Measurements from ENCODE around the gene TNRC6B. TPM values are rescaled to one million over a fixed set of nuclear protein-coding genes. Genes with fewer than 3 reads are reported as not detected.

Gene TNRC6B
- total RNA-seq, 1 donor, result 89.7 TPM

GRCh38 chr22:40341604-40342003 lies 163.9 kb downstream of the TNRC6B start:
- H3K4me3 ChIP-seq (ENCODE audit: low read length), result no peak overlapping the region
- no peaks in the 10 kb centered on the region for H3K27me3 ChIP-seq (ENCODE audit: insufficient read depth, low read length)
- peaks cover 40% of the 10 kb centered on the region for H3K4me1 ChIP-seq (ENCODE audit: insufficient read depth, low read length)
- H3K9me3 ChIP-seq (ENCODE audit: low read depth, low read length), result no peaks in the 10 kb centered on the region

DNA sequence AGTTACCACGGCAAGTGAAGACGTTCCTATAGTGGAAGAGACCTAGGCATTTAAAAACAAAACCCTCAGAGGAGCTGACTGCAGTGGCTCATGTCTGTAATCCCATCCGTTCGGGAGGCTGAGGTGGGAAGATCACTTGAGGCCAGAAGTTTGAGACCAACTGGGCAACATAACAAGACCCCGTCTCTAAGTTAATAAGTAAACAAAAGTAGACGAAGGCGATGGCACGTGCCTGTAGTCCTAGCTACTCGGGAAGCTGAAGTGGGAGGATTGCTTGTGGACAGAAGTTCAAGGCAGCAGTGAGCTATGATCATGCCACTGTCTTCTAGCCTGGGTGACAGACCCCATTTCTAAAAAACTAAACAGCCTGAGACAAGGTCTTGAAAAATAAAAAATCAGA lies 164.8 kb downstream of the TNRC6B start:
- Histone ChIP-seq H3K27me3 (ENCODE audit: insufficient read depth, low read length) (no peaks in the 10 kb centered on the region), H3K4me1 (ENCODE audit: insufficient read depth, low read length) (peaks cover 43% of the 10 kb centered on the region)

DNA sequence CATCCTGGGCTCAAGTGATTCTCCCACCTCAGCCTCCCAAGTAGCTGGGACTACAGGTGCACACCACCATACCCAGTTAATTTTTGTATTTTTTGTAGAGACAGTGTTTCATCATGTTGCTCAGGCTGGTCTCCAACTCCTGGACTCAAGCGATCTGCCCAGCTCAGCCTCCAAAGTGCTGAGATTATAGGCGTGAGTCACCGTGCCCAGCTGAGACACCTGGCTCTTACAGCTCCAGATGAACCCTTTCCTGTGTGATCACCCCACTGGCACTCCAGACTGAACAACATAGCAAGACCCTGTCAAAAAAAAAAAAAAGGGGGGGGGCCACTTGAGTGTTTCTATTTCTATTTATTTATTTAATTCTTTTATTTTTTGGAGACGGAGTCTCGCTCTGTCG lies 167.5 kb downstream of the TNRC6B start:
- Histone ChIP-seq H3K4me3 (ENCODE audit: low read length) (peak overlapping the region; percentile 95), H3K9me3 (ENCODE audit: low read depth, low read length) (no peaks in the 10 kb centered on the region), H3K4me1 (ENCODE audit: insufficient read depth, low read length) (peaks cover 55% of the 10 kb centered on the region), H3K27me3 (ENCODE audit: insufficient read depth, low read length) (no peaks in the 10 kb centered on the region)

More for the DNA sequence above, 164.8 kb downstream of the TNRC6B start:
- no peaks in the 10 kb centered on the region for H3K9me3 ChIP-seq (ENCODE audit: low read depth, low read length)
- H3K4me3 ChIP-seq (ENCODE audit: low read length), result no peak overlapping the region

DNA sequence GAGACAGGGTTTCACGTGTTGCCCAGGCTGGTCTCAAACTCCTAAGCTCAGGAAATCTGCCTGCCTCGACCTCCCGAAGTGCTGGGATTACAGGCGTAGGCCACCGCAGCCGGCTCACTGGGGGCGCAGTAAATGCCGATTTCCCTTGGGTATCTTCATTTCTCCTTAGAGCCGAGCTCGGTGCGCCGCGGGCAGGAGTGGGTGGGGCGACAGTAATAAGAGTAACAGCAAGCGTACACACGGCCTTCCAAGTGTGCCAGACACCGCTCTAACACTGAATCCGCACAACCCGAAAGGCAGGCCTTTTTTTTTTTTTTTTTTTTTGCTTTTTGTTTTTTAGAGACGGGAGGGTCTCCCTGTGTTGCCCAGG lies 168.1 kb downstream of the TNRC6B start:
- Histone ChIP-seq H3K4me1 (ENCODE audit: insufficient read depth, low read length) (peaks cover 55% of the 10 kb centered on the region), H3K27me3 (ENCODE audit: insufficient read depth, low read length) (no peaks in the 10 kb centered on the region), H3K4me3 (ENCODE audit: low read length) (peak overlapping the region; percentile 95)

DNA sequence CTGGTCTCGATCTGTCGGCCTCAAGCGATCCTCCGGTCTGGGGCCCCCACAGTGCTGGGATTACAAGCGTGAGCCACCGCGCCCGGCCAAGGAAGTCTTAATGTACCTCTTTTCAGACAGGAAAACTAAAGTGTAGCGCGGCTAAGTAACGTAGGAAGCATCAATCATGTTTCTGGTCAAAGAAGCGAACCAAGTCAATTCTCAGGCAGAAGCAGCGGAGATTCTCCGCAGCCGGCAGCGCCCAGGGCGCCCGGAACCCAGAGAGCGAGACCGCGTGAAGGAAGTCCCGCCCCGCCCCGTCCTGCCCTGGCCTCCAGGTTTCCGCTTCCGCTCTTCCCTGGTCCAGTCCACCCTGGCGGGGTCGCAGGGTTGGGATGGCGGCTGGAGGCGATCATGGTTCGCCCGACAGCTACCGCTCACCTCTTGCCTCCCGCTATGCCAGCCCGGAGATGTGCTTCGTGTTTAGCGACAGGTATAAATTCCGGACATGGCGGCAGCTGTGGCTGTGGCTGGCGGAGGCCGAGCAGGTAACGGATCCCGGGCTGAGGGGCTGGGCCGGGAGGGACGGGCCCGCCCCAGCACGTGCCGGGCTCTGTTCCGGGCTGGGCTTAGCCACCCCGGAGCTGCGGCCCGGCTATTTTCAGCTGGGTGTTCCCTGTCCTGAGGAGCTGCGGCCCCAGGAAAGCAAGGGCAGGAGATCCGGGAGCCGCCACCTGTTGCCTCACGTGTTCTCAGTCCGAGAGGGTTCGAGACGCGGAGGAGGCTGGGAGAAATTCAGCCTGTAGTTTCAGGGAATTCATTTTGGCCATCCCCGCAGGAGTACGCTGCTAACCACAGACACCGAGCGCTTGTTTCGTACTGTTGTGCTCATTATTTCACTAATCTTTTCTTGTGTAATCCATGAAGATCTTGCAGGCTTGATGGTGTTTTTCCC lies 168.7 kb downstream of the TNRC6B start, which contains the start of gene ADSL:
Gene ADSL, plus strand, starts transcription at position 316 of the 934 bp plus-strand sequence. Its CDS starts 59 bp downstream, at position 375.
- no peaks in the 10 kb centered on the region for H3K27me3 ChIP-seq (ENCODE audit: insufficient read depth, low read length)
- H3K9me3 ChIP-seq (ENCODE audit: low read depth, low read length), result no peaks in the 10 kb centered on the region
- peaks cover 54% of the 10 kb centered on the region for H3K4me1 ChIP-seq (ENCODE audit: insufficient read depth, low read length)
- peak within 1 kb of the TSS; percentile 95 for H3K4me3 ChIP-seq (ENCODE audit: low read length)

More for the DNA sequence above, 168.1 kb downstream of the TNRC6B start:
- H3K9me3 ChIP-seq (ENCODE audit: low read depth, low read length), result no peaks in the 10 kb centered on the region

DNA sequence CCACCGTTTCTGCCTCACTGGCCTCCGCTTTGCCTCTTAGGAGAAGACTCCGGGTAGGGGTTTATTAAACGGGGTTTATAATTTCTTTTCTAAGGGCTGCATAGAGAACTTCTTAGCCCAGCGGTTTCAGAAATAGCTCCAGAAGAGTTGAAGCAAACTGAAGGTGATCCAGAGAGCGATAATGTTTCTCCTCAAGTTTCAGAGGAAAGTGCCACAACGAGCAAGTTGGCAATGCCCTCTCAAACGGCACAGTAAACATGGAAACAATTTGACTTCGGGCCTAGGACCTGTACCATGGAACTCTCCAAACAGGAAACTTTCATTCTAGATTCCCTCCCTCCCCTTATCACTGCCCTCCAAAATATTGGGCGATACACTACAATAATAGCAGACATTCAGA lies 169.6 kb downstream of the TNRC6B start:
- H3K4me1 ChIP-seq (ENCODE audit: insufficient read depth, low read length), result peaks cover 47% of the 10 kb centered on the region
- H3K9me3 ChIP-seq (ENCODE audit: low read depth, low read length), result no peaks in the 10 kb centered on the region
- H3K27me3 ChIP-seq (ENCODE audit: insufficient read depth, low read length), result no peaks in the 10 kb centered on the region
- peak overlapping the region; percentile 95 for H3K4me3 ChIP-seq (ENCODE audit: low read length)

DNA sequence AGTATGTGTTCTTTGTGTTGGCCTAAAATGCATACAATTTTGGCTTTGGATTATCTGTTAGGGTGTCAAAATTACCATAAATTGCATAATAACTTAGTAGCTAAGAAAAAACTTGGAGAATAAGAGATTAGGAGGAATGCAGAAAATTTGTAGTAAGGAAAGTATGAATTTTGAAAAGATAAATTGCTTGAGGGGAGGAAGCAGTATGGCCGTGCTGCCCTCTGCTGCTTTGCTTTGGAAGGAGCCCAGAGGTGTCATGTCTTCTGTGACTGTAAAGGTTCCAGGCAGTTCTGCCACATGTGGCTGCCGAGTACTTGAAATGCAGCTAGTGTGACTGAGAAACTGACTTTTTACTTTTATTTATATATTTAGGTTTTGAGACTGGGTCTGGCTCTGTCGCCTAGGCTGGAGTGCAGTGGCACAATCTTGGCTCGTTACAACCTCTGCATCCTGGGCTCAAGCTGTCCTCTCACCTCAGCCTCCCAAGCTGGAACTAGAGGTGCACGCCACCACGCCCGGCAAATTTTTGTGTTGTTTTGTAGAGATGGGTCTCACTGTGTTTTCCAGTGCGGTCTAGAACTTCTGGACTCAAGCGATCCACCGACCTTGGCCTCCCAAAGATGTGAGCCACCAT lies 170.4 kb downstream of the TNRC6B start:
- Histone ChIP-seq H3K4me1 (ENCODE audit: insufficient read depth, low read length) (peaks cover 40% of the 10 kb centered on the region), H3K4me3 (ENCODE audit: low read length) (no peak overlapping the region), H3K9me3 (ENCODE audit: low read depth, low read length) (no peaks in the 10 kb centered on the region), H3K27me3 (ENCODE audit: insufficient read depth, low read length) (no peaks in the 10 kb centered on the region)

DNA sequence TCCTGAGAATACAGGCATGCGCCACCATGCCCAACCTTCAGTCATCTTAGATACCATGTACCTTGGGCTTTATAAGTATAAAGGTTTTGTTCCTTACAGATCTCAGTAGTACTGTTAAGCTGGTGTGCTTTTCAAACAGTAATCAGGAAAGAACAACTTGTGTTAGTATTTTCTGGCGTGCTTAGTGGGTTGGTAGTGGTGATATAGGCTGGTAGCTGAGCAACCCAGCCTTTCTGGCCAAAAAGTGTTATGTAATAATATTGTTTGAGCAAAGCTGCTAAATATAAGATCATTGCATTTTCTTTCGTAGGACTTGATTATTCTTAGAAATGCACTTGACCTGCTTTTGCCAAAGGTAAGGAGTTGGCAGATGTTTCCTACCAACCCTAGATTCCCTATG lies 175.0 kb downstream of the TNRC6B start:
- Histone ChIP-seq H3K4me3 (ENCODE audit: low read length) (no peak overlapping the region), H3K27me3 (ENCODE audit: insufficient read depth, low read length) (no peaks in the 10 kb centered on the region), H3K9me3 (ENCODE audit: low read depth, low read length) (no peaks in the 10 kb centered on the region), H3K4me1 (ENCODE audit: insufficient read depth, low read length) (peaks cover 10% of the 10 kb centered on the region)

DNA sequence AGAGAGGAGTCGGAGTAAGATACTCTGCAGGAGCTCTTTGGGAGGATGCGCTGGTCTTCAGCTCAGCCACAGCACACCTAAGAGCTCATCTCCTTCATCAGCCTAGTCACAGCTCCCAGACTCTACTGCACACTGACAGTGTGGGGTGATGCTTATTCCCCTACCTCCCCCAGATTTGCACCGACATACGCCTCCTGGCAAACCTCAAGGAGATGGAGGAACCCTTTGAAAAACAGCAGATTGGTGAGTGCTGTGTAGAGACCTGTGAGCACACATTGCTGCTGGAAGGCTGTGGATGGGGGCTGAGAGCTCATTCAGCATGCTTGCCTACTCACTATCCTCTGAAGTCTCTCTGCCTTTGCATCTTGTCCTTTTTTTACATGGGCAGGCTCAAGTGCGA lies 183.4 kb downstream of the TNRC6B start:
- no peaks in the 10 kb centered on the region for H3K4me1 ChIP-seq (ENCODE audit: insufficient read depth, low read length)
- no peaks in the 10 kb centered on the region for H3K27me3 ChIP-seq (ENCODE audit: insufficient read depth, low read length)
- H3K9me3 ChIP-seq (ENCODE audit: low read depth, low read length), result no peaks in the 10 kb centered on the region
- no peak overlapping the region for H3K4me3 ChIP-seq (ENCODE audit: low read length)

DNA sequence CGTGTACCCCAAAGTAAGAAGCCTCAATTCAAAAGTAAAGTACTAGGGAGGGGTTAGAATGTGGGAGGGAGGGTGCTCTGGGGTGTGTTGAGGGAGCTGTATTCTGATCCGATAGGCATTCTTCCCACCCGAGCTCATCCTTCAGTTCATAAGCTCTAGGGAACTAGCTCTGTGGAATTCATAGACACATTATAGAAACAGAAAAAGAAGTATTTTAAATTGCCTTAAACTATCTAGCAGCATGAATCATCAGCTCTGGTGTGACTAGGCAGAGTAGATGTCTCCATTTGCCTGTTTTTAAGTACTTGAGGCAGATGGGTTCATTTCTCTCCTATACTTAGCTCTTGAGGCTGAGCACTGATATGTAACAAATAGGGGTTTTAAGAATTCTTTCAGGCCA lies 185.3 kb downstream of the TNRC6B start:
- Histone ChIP-seq H3K27me3 (ENCODE audit: insufficient read depth, low read length) (no peaks in the 10 kb centered on the region), H3K4me3 (ENCODE audit: low read length) (no peak overlapping the region), H3K9me3 (ENCODE audit: low read depth, low read length) (no peaks in the 10 kb centered on the region), H3K4me1 (ENCODE audit: insufficient read depth, low read length) (no peaks in the 10 kb centered on the region)

DNA sequence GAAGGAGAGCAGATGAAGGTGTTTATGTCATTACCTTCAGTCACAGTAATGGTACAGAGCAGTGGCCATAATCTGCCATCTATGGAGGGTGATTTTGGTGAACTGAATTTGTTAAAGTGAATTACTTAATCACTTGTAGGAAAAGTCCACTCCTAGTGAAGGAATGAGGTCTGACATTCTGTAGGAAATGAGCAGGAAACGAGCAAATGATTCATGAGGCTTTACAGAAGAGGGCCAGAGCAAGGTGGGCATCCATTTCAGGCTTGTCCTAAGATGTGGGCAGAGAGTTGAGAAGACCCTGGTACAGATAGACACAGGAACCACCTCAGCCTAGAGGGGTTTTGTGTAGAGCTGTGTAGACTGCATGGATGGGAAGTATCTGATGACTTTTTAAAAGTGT lies 186.7 kb downstream of the TNRC6B start:
- no peak overlapping the region for H3K4me3 ChIP-seq (ENCODE audit: low read length)
- no peaks in the 10 kb centered on the region for H3K4me1 ChIP-seq (ENCODE audit: insufficient read depth, low read length)
- no peaks in the 10 kb centered on the region for H3K27me3 ChIP-seq (ENCODE audit: insufficient read depth, low read length)
- H3K9me3 ChIP-seq (ENCODE audit: low read depth, low read length), result no peaks in the 10 kb centered on the region

DNA sequence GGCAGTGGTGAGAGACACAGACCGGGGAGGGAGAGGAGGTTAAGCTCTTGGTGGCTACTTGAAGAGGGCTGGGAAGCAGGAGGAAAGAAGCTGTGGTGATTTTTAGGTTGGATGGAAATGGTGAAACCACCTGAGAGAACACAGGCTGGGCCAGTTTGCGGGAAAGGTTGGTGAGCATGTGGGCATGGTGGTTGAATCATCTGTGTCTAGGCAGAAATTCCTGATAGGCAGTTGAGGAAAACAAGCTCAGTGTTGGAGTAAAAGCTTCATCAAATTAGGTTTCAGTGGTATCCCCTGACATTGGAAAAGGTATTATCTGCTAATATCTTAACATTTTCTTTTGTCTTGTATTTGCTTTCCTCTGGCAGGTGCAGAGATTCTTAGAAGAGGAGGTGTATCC lies 188.3 kb downstream of the TNRC6B start:
- Histone ChIP-seq H3K9me3 (ENCODE audit: low read depth, low read length) (no peaks in the 10 kb centered on the region), H3K4me1 (ENCODE audit: insufficient read depth, low read length) (peaks cover 8% of the 10 kb centered on the region), H3K4me3 (ENCODE audit: low read length) (no peak overlapping the region), H3K27me3 (ENCODE audit: insufficient read depth, low read length) (no peaks in the 10 kb centered on the region)

- Histone ChIP-seq H3K27me3 (ENCODE audit: insufficient read depth, low read length) (no peaks in the 10 kb centered on the region), H3K9me3 (ENCODE audit: low read depth, low read length) (no peaks in the 10 kb centered on the region), H3K4me3 (ENCODE audit: low read length) (no peak overlapping the region), H3K4me1 (ENCODE audit: insufficient read depth, low read length) (peaks cover 15% of the 10 kb centered on the region)
Observed at GRCh38 chr22:40367342-40367741, 189.6 kb downstream of the TNRC6B start.

- no peak overlapping the region for H3K4me3 ChIP-seq (ENCODE audit: low read length)
- H3K4me1 ChIP-seq (ENCODE audit: insufficient read depth, low read length), result peaks cover 15% of the 10 kb centered on the region
- no peaks in the 10 kb centered on the region for H3K27me3 ChIP-seq (ENCODE audit: insufficient read depth, low read length)
- no peaks in the 10 kb centered on the region for H3K9me3 ChIP-seq (ENCODE audit: low read depth, low read length)
Observed at GRCh38 chr22:40368016-40368415, 190.3 kb downstream of the TNRC6B start.

DNA sequence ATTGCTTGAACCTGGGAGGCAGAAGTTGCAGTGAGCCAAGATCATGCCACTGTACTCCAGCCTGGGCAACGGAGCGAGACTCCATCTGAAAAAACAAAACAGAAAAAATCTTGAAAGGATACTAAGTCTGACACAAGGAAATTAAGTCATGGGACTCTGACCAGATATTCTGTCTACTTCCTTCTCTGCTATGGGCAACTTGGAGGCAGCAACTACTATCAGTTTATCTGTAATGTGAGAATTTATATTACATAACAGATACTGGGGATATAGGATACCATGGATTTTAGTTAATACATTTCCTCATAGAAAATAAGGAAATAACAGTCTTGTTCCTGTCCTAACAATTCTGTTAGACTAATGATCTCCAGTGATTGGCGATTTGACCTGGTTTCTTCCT lies 191.1 kb downstream of the TNRC6B start:
- no peaks in the 10 kb centered on the region for H3K27me3 ChIP-seq (ENCODE audit: insufficient read depth, low read length)
- H3K9me3 ChIP-seq (ENCODE audit: low read depth, low read length), result no peaks in the 10 kb centered on the region
- H3K4me1 ChIP-seq (ENCODE audit: insufficient read depth, low read length), result peaks cover 15% of the 10 kb centered on the region
- no peak overlapping the region for H3K4me3 ChIP-seq (ENCODE audit: low read length)
